Stimulated activated CD8-positive, alpha-beta memory T cell treated with anti-CD3 and anti-CD28 coated beads, Interleukin-4, amount 100 ng/mL, for 1 hour (primary cell): ENCODE data around the gene GPRASP1.
"Not testable (repeated sequence)": the region's sequence is repeated elsewhere in the genome, so short reads cannot be mapped to it uniquely, and the experiment has no call there.

Experiments
- DNase-seq, 2 donors: peaks; one replicate each; pipeline ENCODE4 v3.0.0-alpha.2; 2020; ENCODE audit warnings: low read depth in 2 of 2, low spot score in 1 of 2

GPRASP1 gene

GRCh38 chrX:102651242-102652011, at the start of gene GPRASP1:
GPRASP1 (plus strand) TSS chrX:102651483; CDS start chrX:102653914, 2,431 bp downstream.
- DNase-seq, result peak in 1 of 2 donors; percentile 39

- DNase-seq, result no peak
Measured at GRCh38 chrX:102604327-102604726, 47.0 kb upstream of the GPRASP1 start.

- DNase-seq, result no peak
Measured at GRCh38 chrX:102606115-102606514, 45.2 kb upstream of the GPRASP1 start.

- DNase-seq, result no peak
Measured at GRCh38 chrX:102610905-102611304, 40.4 kb upstream of the GPRASP1 start.

- DNase-seq, result no peak
Measured at GRCh38 chrX:102624105-102624504, 27.2 kb upstream of the GPRASP1 start.

- DNase-seq, result no peak
Measured at GRCh38 chrX:102627640-102628039, 23.6 kb upstream of the GPRASP1 start.

GRCh38 chrX:102637561-102637960, 13.7 kb upstream of the GPRASP1 start:
- no peak for DNase-seq

GRCh38 chrX:102650903-102651241, 411 bp upstream of the GPRASP1 start:
- no peak for DNase-seq

GRCh38 chrX:102652031-102652688, 877 bp downstream of the GPRASP1 start:
- peak in 1 of 2 donors; percentile 31 for DNase-seq

- DNase-seq, result no peak
Measured at GRCh38 chrX:102654696-102655095, 3.4 kb downstream of the GPRASP1 start.

GRCh38 chrX:102658556-102658955, 7.3 kb downstream of the GPRASP1 start:
- no peak for DNase-seq

- peak; percentile 60 to 63 for DNase-seq
Measured at GRCh38 chrX:102659790-102660757, 8.8 kb downstream of the GPRASP1 start.

GRCh38 chrX:102663820-102664219, 12.5 kb downstream of the GPRASP1 start:
- DNase-seq, result not testable (repeated sequence)

GRCh38 chrX:102667034-102667433, 15.8 kb downstream of the GPRASP1 start:
- DNase-seq, result not testable (repeated sequence)

- DNase-seq, result no peak
Measured at GRCh38 chrX:102669526-102669925, 18.2 kb downstream of the GPRASP1 start.

- no peak for DNase-seq
Measured at GRCh38 chrX:102672856-102673255, 21.6 kb downstream of the GPRASP1 start.

- DNase-seq, result not testable (repeated sequence)
Measured at GRCh38 chrX:102677479-102677878, 26.2 kb downstream of the GPRASP1 start.

- DNase-seq, result no peak
Measured at GRCh38 chrX:102684772-102685520, 33.7 kb downstream of the GPRASP1 start.

GRCh38 chrX:102694749-102695148, 43.5 kb downstream of the GPRASP1 start:
- DNase-seq, result no peak

GRCh38 chrX:102696306-102696705, 45.0 kb downstream of the GPRASP1 start:
- DNase-seq, result no peak

- DNase-seq, result no peak
Measured at GRCh38 chrX:102697494-102697893, 46.2 kb downstream of the GPRASP1 start.
